Liver (tissue), 9 donors: ENCODE measurements around the gene CDC37L1. TPM values are rescaled to one million over a fixed set of nuclear protein-coding genes. Genes with fewer than 3 reads are reported as not detected.

ENCODE experiments used
- DNase-seq: peaks from one replicate; pipeline ENCODE4 v3.0.0-alpha.2; 2017; ENCODE audit warnings: low spot score
- H3K27ac ChIP-seq, 2 donors: one replicate each; pipeline ENCODE4 v1.7.0; 2013; ENCODE audit warnings: inconsistent platforms in 2 of 2, low read length in 2 of 2, control low read depth in 1 of 2, low read depth in 1 of 2, mild to moderate bottlenecking in 1 of 2
- H3K27me3 ChIP-seq, 4 donors: one replicate each; pipeline versions ENCODE4 v1.6.1 to v1.7.0; 2013; ENCODE audit warnings: low read length in 3 of 4, inconsistent platforms in 1 of 4, mild to moderate bottlenecking in 1 of 4, moderate library complexity in 1 of 4; ENCODE audit not compliant: control insufficient read depth in 4 of 4, insufficient read depth in 4 of 4
- H3K36me3 ChIP-seq, 4 donors: one replicate each; pipeline versions ENCODE4 v1.6.1 to v1.7.0; 2013; ENCODE audit warnings: low read length in 3 of 4, mild to moderate bottlenecking in 3 of 4, low read depth in 1 of 4, moderate library complexity in 1 of 4; ENCODE audit not compliant: control insufficient read depth in 4 of 4, insufficient read depth in 3 of 4
- H3K4me1 ChIP-seq, 4 donors: one replicate each; pipeline versions ENCODE4 v1.6.1 to v1.7.0; 2013; ENCODE audit warnings: low read length in 3 of 4, mild to moderate bottlenecking in 3 of 4, moderate library complexity in 1 of 4; ENCODE audit not compliant: control insufficient read depth in 4 of 4, insufficient read depth in 4 of 4
- H3K4me3 ChIP-seq, 3 donors: one replicate each; pipeline versions ENCODE4 v1.6.1 to v1.7.0; 2013; ENCODE audit warnings: low read length in 3 of 3, control low read depth in 1 of 3, low read depth in 1 of 3, mild to moderate bottlenecking in 1 of 3
- H3K9ac ChIP-seq, 2 donors: one replicate each; pipeline ENCODE4 v1.7.0; 2013; ENCODE audit warnings: low read length in 2 of 2, mild to moderate bottlenecking in 2 of 2, moderate library complexity in 2 of 2, control low read depth in 1 of 2, low read depth in 1 of 2
- H3K9me3 ChIP-seq, 4 donors: one replicate each; pipeline versions ENCODE4 v1.6.1 to v1.7.0; 2013; ENCODE audit warnings: low read length in 3 of 4; ENCODE audit not compliant: control insufficient read depth in 4 of 4
- EGR1 ChIP-seq, 2 donors: IDR thresholded peaks; 2 replicates each; pipeline ENCODE4 v1.6.1; 2016 to 2018; ENCODE audit warnings: antibody characterized with exemption in 2 of 2, low read depth in 2 of 2
- GABPA ChIP-seq, 2 donors: IDR thresholded peaks in 1 of 2; conservative IDR thresholded peaks in 1 of 2; 2 replicates each; pipeline ENCODE4 v1.6.1; 2016; ENCODE audit warnings: antibody characterized with exemption in 2 of 2, mild to moderate bottlenecking in 1 of 2, moderate library complexity in 1 of 2
- HNF4A ChIP-seq, 2 donors: conservative IDR thresholded peaks; 2 replicates each; pipeline ENCODE4 v1.6.1; 2016; ENCODE audit warnings: antibody characterized with exemption in 2 of 2, mild to moderate bottlenecking in 2 of 2
- HNF4G ChIP-seq: IDR thresholded peaks from 2 replicates; pipeline ENCODE4 v1.6.1; 2016; ENCODE audit warnings: antibody characterized with exemption
- JUND ChIP-seq, 2 donors: IDR thresholded peaks; 2 replicates each; pipeline ENCODE4 v1.6.1; 2016; ENCODE audit warnings: antibody characterized with exemption in 2 of 2
- RAD21 ChIP-seq, 2 donors: IDR thresholded peaks; 2 replicates each; pipeline ENCODE4 v1.6.1; 2016; ENCODE audit warnings: antibody characterized with exemption in 2 of 2, mild to moderate bottlenecking in 2 of 2
- REST ChIP-seq: IDR thresholded peaks from 2 replicates; pipeline ENCODE4 v1.6.1; 2016; ENCODE audit warnings: antibody characterized with exemption, mild to moderate bottlenecking
- RXRA ChIP-seq, 2 donors: IDR thresholded peaks; 2 replicates each; pipeline ENCODE4 v1.6.1; 2017 to 2018; ENCODE audit warnings: antibody characterized with exemption in 2 of 2, mild to moderate bottlenecking in 1 of 2
- TAF1 ChIP-seq: conservative IDR thresholded peaks from 2 replicates; pipeline ENCODE4 v1.6.1; 2016; ENCODE audit warnings: antibody characterized with exemption, mild to moderate bottlenecking
- WGBS: extraction: QIAGEN DNeasy Blood & Tissue Kit; methylation state at CpG from one replicate; pipeline ENCODE4 v1.1.7; 2013; 5-methylcytosine and 5-hydroxymethylcytosine counted together
- polyA plus RNA-seq, 2 donors: library from polyadenylated mRNA; stranded (reverse) in 1 of 2; unstranded in 1 of 2; fragments of 200-250 nt in 1 of 2; fragments of >200 nt in 1 of 2; fragmentation: Nextera tagmentation in 1 of 2; extraction: Ambion mirVana in 1 of 2; gene quantifications; one replicate each; pipeline versions ENCODE4 v1.2.1 to v1.2.3, GENCODE V29; 2013 to 2015
- total RNA-seq, 2 donors: library from RNA; depleted of rRNA; stranded (reverse); fragments of >200 nt; gene quantifications; one replicate each; pipeline ENCODE4 v1.2.3, GENCODE V29; 2014
- TF ChIP-seq, protein P1 (sequence below): IDR thresholded peaks from 2 replicates; pipeline ENCODE4 v1.6.1; 2016; ENCODE audit warnings: antibody characterized with exemption
- TF ChIP-seq, protein P2 (sequence below): IDR thresholded peaks from 2 replicates; pipeline ENCODE4 v1.6.1; 2016; ENCODE audit warnings: antibody characterized with exemption
- TF ChIP-seq, protein P3 (sequence below): fragments of 150-350 bp; IDR thresholded peaks from 2 replicates; pipeline ENCODE4 v1.5.1; 2017; ENCODE audit warnings: improper control_type of control experiment, low read depth, low read length; ENCODE audit not compliant: missing input control
- donor health status: healthy.
- donor health status: healthy.
- donor health status: healthy.
- donor health status: healthy.
- donor health status: healthy.

Gene CDC37L1
- total and polyA plus RNA-seq, 4 donors: 11.3 to 32.8 (median 19.4) TPM

DNA sequence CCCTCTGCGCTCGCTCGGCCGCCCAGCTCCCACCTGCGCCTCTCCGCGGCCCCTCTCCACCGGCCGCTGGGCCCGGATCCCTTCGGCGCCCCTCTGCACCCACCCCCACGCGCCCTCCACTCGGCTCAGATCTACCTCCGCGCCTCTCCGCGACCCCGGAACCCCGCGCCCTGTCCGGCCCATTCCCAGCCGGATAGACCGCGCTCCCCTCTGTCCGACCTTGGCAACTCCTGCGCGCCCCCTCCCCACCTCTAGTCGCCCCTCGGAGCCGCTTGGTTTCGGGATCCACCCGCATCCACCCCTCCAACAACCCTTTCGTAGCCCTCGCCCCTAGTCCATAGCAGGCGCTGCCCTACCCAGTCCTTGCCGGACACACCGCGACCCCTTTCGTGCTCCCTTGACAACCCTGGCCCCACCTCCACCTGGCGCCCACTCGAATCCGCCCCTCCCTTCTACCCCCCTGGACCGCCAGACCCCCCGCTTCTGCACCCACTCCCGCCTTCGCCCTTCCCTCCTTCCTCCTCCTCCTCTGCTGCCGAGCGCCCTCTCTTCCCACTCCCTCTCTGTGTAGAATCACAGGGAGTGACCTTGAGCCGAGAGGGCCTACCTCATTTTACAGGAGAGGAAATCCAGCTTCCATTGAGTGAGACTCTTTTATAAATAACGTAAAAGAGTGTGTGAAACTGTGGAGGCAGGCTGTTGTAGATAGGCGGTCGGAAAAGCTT is 62.2 kb downstream of the CDC37L1 start:
- Histone ChIP-seq H3K9ac (peak overlapping the region; percentile 56 to 72), H3K27me3 (no peaks in the 10 kb centered on the region), H3K9me3 (no peaks in the 10 kb centered on the region), H3K4me3 (peak overlapping the region; percentile 50 to 94 (median 93)), H3K4me1 (peaks cover 0 to 8% (median 3%) of the 10 kb centered on the region in 4 donors), H3K27ac (peak overlapping the region; percentile 97 to 100), H3K36me3 (no peaks in the 10 kb centered on the region)
- 5% methylated on average over 54 of the region's 54 CpGs for WGBS
- TF ChIP-seq, protein P1, sequence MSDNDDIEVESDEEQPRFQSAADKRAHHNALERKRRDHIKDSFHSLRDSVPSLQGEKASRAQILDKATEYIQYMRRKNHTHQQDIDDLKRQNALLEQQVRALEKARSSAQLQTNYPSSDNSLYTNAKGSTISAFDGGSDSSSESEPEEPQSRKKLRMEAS: no peak
- TF ChIP-seq, protein P2, sequence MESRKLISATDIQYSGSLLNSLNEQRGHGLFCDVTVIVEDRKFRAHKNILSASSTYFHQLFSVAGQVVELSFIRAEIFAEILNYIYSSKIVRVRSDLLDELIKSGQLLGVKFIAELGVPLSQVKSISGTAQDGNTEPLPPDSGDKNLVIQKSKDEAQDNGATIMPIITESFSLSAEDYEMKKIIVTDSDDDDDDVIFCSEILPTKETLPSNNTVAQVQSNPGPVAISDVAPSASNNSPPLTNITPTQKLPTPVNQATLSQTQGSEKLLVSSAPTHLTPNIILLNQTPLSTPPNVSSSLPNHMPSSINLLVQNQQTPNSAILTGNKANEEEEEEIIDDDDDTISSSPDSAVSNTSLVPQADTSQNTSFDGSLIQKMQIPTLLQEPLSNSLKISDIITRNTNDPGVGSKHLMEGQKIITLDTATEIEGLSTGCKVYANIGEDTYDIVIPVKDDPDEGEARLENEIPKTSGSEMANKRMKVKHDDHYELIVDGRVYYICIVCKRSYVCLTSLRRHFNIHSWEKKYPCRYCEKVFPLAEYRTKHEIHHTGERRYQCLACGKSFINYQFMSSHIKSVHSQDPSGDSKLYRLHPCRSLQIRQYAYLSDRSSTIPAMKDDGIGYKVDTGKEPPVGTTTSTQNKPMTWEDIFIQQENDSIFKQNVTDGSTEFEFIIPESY: no peak
- DNase-seq: peak; percentile 49

DNA sequence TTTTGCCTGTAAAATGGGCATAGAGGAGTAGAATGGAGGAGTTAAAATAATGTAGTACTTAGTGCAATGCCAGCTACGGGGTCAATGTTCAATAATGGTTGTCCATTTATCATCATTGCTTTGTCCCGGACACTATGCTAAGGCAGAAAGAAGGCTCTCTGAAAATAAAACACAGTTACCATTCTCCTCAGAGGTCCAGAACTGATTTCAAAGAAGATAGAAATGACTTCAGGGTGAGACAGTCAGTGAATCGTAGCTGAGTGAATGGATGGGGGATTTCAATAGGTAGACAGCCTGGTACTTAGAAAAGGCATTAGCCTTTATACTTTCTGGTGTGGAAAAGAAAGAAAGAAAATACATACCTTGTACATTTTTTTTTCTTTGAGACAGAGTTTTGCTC is 62.9 kb downstream of the CDC37L1 start:
- Histone ChIP-seq H3K9ac (no peak overlapping the region), H3K27me3 (no peaks in the 10 kb centered on the region), H3K9me3 (no peaks in the 10 kb centered on the region), H3K36me3 (no peaks in the 10 kb centered on the region), H3K4me1 (peaks cover 0 to 8% (median 1%) of the 10 kb centered on the region in 4 donors), H3K27ac (peak overlapping the region in 1 of 2 donors; percentile 100), H3K4me3 (no peak overlapping the region)
- no peak for DNase-seq
- WGBS: 51% methylated on average over 3 of the region's 3 CpGs
- no peak for TF ChIP-seq TAF1
- TF ChIP-seq REST: no peak
- TF ChIP-seq RAD21 (IDR thresholded peaks at IDR 0.05): no peak
- TF ChIP-seq EGR1 (IDR thresholded peaks at IDR 0.05; ENCODE audit: low read depth in 2 of 2): no peak
- TF ChIP-seq, protein P3, sequence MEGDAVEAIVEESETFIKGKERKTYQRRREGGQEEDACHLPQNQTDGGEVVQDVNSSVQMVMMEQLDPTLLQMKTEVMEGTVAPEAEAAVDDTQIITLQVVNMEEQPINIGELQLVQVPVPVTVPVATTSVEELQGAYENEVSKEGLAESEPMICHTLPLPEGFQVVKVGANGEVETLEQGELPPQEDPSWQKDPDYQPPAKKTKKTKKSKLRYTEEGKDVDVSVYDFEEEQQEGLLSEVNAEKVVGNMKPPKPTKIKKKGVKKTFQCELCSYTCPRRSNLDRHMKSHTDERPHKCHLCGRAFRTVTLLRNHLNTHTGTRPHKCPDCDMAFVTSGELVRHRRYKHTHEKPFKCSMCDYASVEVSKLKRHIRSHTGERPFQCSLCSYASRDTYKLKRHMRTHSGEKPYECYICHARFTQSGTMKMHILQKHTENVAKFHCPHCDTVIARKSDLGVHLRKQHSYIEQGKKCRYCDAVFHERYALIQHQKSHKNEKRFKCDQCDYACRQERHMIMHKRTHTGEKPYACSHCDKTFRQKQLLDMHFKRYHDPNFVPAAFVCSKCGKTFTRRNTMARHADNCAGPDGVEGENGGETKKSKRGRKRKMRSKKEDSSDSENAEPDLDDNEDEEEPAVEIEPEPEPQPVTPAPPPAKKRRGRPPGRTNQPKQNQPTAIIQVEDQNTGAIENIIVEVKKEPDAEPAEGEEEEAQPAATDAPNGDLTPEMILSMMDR: no peak
- TF ChIP-seq GABPA (IDR thresholded peaks at IDR 0.05 in 1 of 2, conservative IDR thresholded peaks at IDR 0.05 in 1 of 2): no peak
- TF ChIP-seq HNF4G: no peak
- no peak for TF ChIP-seq RXRA (IDR thresholded peaks at IDR 0.05)
- no peak for TF ChIP-seq JUND (IDR thresholded peaks at IDR 0.05)
- no peak for TF ChIP-seq HNF4A (conservative IDR thresholded peaks at IDR 0.05)
- TF ChIP-seq, protein P2: no peak
